ENCODE results near the gene DDX25.

DDX25 gene

GRCh38 chr11:125890447-125891100 lies 13.7 kb upstream of the DDX25 start:
- DNase-seq (ENCODE audit: low read depth): no peak
- TF ChIP-seq CTCF (IDR thresholded peaks at IDR 0.05; ENCODE audit: low read depth, low read length, missing control alignments): no peak
- in situ Hi-C loops (cut with HindIII; ENCODE audit: low sequenced_read_pairs): loop anchor here (10.0 kb wide), 1 partner anchor 266 kb away; the partner anchor contains the start of gene CHEK1
- no peak overlapping the region for H3K4me3 ChIP-seq (ENCODE audit: low read depth, low read length)

- no peak for TF ChIP-seq CTCF (IDR thresholded peaks at IDR 0.05; ENCODE audit: low read depth, low read length, missing control alignments)
- in situ Hi-C loops (cut with HindIII; ENCODE audit: low sequenced_read_pairs): loop anchor here (10.0 kb wide), 1 partner anchor 267 kb away; the partner anchor contains the start of gene CHEK1
- DNase-seq (ENCODE audit: low read depth): no peak
- no peak overlapping the region for H3K4me3 ChIP-seq (ENCODE audit: low read depth, low read length)
Observed at GRCh38 chr11:125892071-125892470, 12.2 kb upstream of the DDX25 start.

- H3K4me3 ChIP-seq (ENCODE audit: low read depth, low read length): no peak overlapping the region
- no peak for TF ChIP-seq CTCF (IDR thresholded peaks at IDR 0.05; ENCODE audit: low read depth, low read length, missing control alignments)
- no peak for DNase-seq (ENCODE audit: low read depth)
- in situ Hi-C loops (cut with HindIII; ENCODE audit: low sequenced_read_pairs): loop anchor here (10.0 kb wide), 1 partner anchor 268 kb away; the partner anchor contains the start of gene CHEK1
Observed at GRCh38 chr11:125892994-125893393, 11.3 kb upstream of the DDX25 start.

GRCh38 chr11:125901872-125902271 lies 2.4 kb upstream of the DDX25 start:
- no peak overlapping the region for H3K4me3 ChIP-seq (ENCODE audit: low read depth, low read length)
- in situ Hi-C loops (cut with HindIII; ENCODE audit: low sequenced_read_pairs): no loop called here
- DNase-seq (ENCODE audit: low read depth): no peak
- TF ChIP-seq CTCF (IDR thresholded peaks at IDR 0.05; ENCODE audit: low read depth, low read length, missing control alignments): no peak

- peak overlapping the region; percentile 88 for H3K4me3 ChIP-seq (ENCODE audit: low read depth, low read length)
- TF ChIP-seq CTCF (IDR thresholded peaks at IDR 0.05; ENCODE audit: low read depth, low read length, missing control alignments): no peak
- DNase-seq (ENCODE audit: low read depth): no peak
- in situ Hi-C loops (cut with HindIII; ENCODE audit: low sequenced_read_pairs): no loop called here
Observed at GRCh38 chr11:125902277-125902926, 1.9 kb upstream of the DDX25 start.

GRCh38 chr11:125902927-125903710 lies 1.2 kb upstream of the DDX25 start, which contains the start of gene PUS3:
Gene PUS3, minus strand, starts transcription at chr11:125903206. Its CDS starts 6,922 bp downstream, at chr11:125896284.
- no peak for TF ChIP-seq CTCF (IDR thresholded peaks at IDR 0.05; ENCODE audit: low read depth, low read length, missing control alignments)
- peak within 1 kb of the TSS; percentile 88 for H3K4me3 ChIP-seq (ENCODE audit: low read depth, low read length)
- in situ Hi-C loops (cut with HindIII; ENCODE audit: low sequenced_read_pairs): no loop called here
- peak; percentile 58 for DNase-seq (ENCODE audit: low read depth)

All from astrocyte of the cerebellum (primary cell).